H1 (cell line): Measurements from ENCODE around the gene TELO2. TPM values are rescaled to one million over a fixed set of nuclear protein-coding genes. Genes with fewer than 3 reads are reported as not detected.

Experiments used
- ASH2L ChIP-seq: fragments of 200-600, 300-600 bp; sonication (generic); IDR thresholded peaks from one replicate; pipeline ENCODE4 v1.7.1; 2017; ENCODE audit warnings: low read length
- CHD7 ChIP-seq: fragments of 300-600 bp; sonication (generic); IDR thresholded peaks from 2 replicates; pipeline ENCODE4 v1.7.1; 2012; ENCODE audit warnings: low read length, moderate library complexity, mild to moderate bottlenecking, inconsistent platforms; ENCODE audit not compliant: insufficient replicate concordance
- EGR1 ChIP-seq: IDR thresholded peaks from 2 replicates; pipeline ENCODE4 v1.6.1; 2011; ENCODE audit warnings: low read depth, low read length, borderline replicate concordance
- EZH2 ChIP-seq: fragments of 200-600 bp; sonication (generic); IDR thresholded peaks from 2 replicates; pipeline ENCODE4 v1.7.1; 2012; ENCODE audit warnings: low read depth, mild to moderate bottlenecking, moderate library complexity, low read length, inconsistent platforms; ENCODE audit not compliant: severe bottlenecking
- GABPA ChIP-seq: IDR thresholded peaks from 2 replicates; pipeline ENCODE4 v1.6.1; 2011; ENCODE audit warnings: mild to moderate bottlenecking, low read length, moderate library complexity, borderline replicate concordance; ENCODE audit not compliant: insufficient read depth
- GTF2F1 ChIP-seq: IDR thresholded peaks from 2 replicates; pipeline ENCODE4 v1.6.1; 2012; ENCODE audit warnings: low read depth, low read length, improper control_type of control experiment, borderline replicate concordance
- JUND ChIP-seq: IDR thresholded peaks from 2 replicates; pipeline ENCODE4 v1.6.1; 2011; ENCODE audit warnings: mild to moderate bottlenecking, improper control_type of control experiment, low read length
- KDM5A ChIP-seq: fragments of 200-600 bp; IDR thresholded peaks from 2 replicates; pipeline ENCODE4 v1.7.1; 2012; ENCODE audit warnings: mild to moderate bottlenecking, low read length, inconsistent platforms, mixed read lengths
- MAFK ChIP-seq: IDR thresholded peaks from 2 replicates; pipeline ENCODE4 v1.6.1; 2012; ENCODE audit warnings: low read depth, mild to moderate bottlenecking, improper control_type of control experiment, low read length
- POLR2A ChIP-seq, 2 experiments: IDR thresholded peaks; 1 replicate in 1 of 2; 2 replicates in 1 of 2; pipeline ENCODE4 v1.6.1; 2011; ENCODE audit warnings: low read depth in 2 of 2, low read length in 2 of 2, mild to moderate bottlenecking in 2 of 2; ENCODE audit errors: control extremely low read depth in 1 of 2
- POU5F1 ChIP-seq: IDR thresholded peaks from 2 replicates; pipeline ENCODE4 v1.6.1; 2011; ENCODE audit warnings: low read depth, mild to moderate bottlenecking, low read length, moderate library complexity
- polyA plus RNA-seq, 7 experiments: library from polyadenylated mRNA; depleted of rRNA in 3 of 7; stranded (reverse) in 5 of 7; unstranded in 2 of 7; fragments of >200 nt in 5 of 7; fragments of 200-250 nt in 2 of 7; gene quantifications; 1 replicate in 5 of 7; 2 replicates in 1 of 7; 4 replicates in 1 of 7; pipeline versions ENCODE4 v1.2.1 to v1.2.3, GENCODE V29; 2011 to 2013; ENCODE audit warnings: missing spikeins in 2 of 7, mixed read lengths in 2 of 7
- total RNA-seq: library from RNA; stranded (reverse); fragmentation: NEBNext Ultra II Directional; extraction: Animal tissue kit (Norgen Biotek cat#: 25700); gene quantifications from 2 replicates; pipeline ENCODE4 v1.2.1, GENCODE V29; 2021

The TELO2 gene
- total and polyA plus RNA-seq, 2 of the 8 experiments (the other 6 are each of a cell fraction or from before 2014, with no cell fraction given) = 39.3 to 64.8 TPM

GRCh38 chr16:1494711-1495110 is 1.6 kb downstream of the TELO2 start (continued):
- TF ChIP-seq CHD7 (no peak), EGR1 (no peak), GTF2F1 (no peak), EZH2 (no peak), POLR2A (IDR thresholded peaks at IDR 0.05; ENCODE audit: control extremely low read depth in 1 of 2, low read depth in 2 of 2, low read length in 2 of 2) (no peak), GABPA (no peak), JUND (no peak), MAFK (no peak), KDM5A (no peak), ASH2L (no peak), POU5F1 (no peak)
- TF ChIP-seq, all 59 proteins: peak for 0
